Astrocyte of the spinal cord (primary cell): Measurements from ENCODE around the gene PPARG.

Experiments
- DNase-seq: peaks from one replicate; pipeline ENCODE4 v3.0.0; 2011; ENCODE audit warnings: low read depth, low spot score
- H3K4me3 ChIP-seq: 2 replicates; pipeline ENCODE4 v1.5.1; 2011; ENCODE audit warnings: low read depth, mild to moderate bottlenecking, low read length, moderate library complexity
- CTCF ChIP-seq: IDR thresholded peaks from 2 replicates; pipeline ENCODE4 v1.5.1; 2012; ENCODE audit warnings: low read depth, mild to moderate bottlenecking, low read length, inconsistent platforms
- in situ Hi-C: cut with HindIII; loops from 2 replicates; pipeline ENCODE4 v1.10.0; 2017; ENCODE audit warnings: low sequenced_read_pairs

The PPARG gene

GRCh38 chr3:12327021-12327420 lies 38.2 kb downstream of the PPARG start:
- H3K4me3 ChIP-seq = no peak overlapping the region
- in situ Hi-C loops = no loop called here
- DNase-seq = no peak
- no peak for TF ChIP-seq CTCF

GRCh38 chr3:12328132-12328836 lies 39.4 kb downstream of the PPARG start:
- TF ChIP-seq CTCF = no peak
- in situ Hi-C loops = no loop called here
- no peak for DNase-seq
- no peak overlapping the region for H3K4me3 ChIP-seq

- in situ Hi-C loops = no loop called here
- no peak for TF ChIP-seq CTCF
- DNase-seq = no peak
- no peak overlapping the region for H3K4me3 ChIP-seq
These were observed 40.1 kb downstream of the PPARG start for GRCh38 chr3:12328837-12329462.

GRCh38 chr3:12334786-12335185 lies 45.9 kb downstream of the PPARG start:
- in situ Hi-C loops = no loop called here

GRCh38 chr3:12335421-12335820 lies 46.6 kb downstream of the PPARG start:
- no peak for DNase-seq
- H3K4me3 ChIP-seq = no peak overlapping the region
- TF ChIP-seq CTCF = no peak
- in situ Hi-C loops = no loop called here

More at GRCh38 chr3:12334786-12335185, 45.9 kb downstream of the PPARG start:
- no peak for TF ChIP-seq CTCF
- DNase-seq = no peak
- no peak overlapping the region for H3K4me3 ChIP-seq

- in situ Hi-C loops = no loop called here
- no peak for DNase-seq
- TF ChIP-seq CTCF = no peak
- H3K4me3 ChIP-seq = no peak overlapping the region
These were observed 47.2 kb downstream of the PPARG start for GRCh38 chr3:12336099-12336498.
